Common myeloid progenitor, CD34-positive (primary cell): Measurements from ENCODE around the gene MATR3.

Experiments used
- CTCF ChIA-PET: fragments of 350-600 bp; sonication (Branson Sonifier 250); formaldehyde crosslinking; loops from one replicate; lab custom pipeline; 2021; ENCODE audit warnings: antibody characterized with exemption; lab: Charles Lee
- POLR2A ChIA-PET: fragments of 350-600 bp; sonication (Branson Sonifier 250); formaldehyde crosslinking; loops from one replicate; lab custom pipeline; 2021; ENCODE audit warnings: antibody characterized with exemption; lab: Charles Lee
- DNase-seq, 3 donors: peaks; one replicate each; pipeline versions ENCODE4 v3.0.0 to v3.0.0-alpha.2; 2013
- H3K27ac ChIP-seq, 2 experiments: 1 replicate in 1 of 2; 2 replicates in 1 of 2; pipeline ENCODE4 v1.7.0; 2013; ENCODE audit warnings: inconsistent platforms in 2 of 2, low read length in 2 of 2, mild to moderate bottlenecking in 2 of 2, low read depth in 1 of 2, moderate library complexity in 1 of 2; ENCODE audit not compliant: severe bottlenecking in 2 of 2, insufficient read depth in 1 of 2, poor library complexity in 1 of 2
- H3K27me3 ChIP-seq, 5 experiments: replicated peaks in 2 of 5; 1 replicate in 3 of 5; 2 replicates in 2 of 5; pipeline versions ENCODE4 v1.6.1 to v1.7.0; 2013; ENCODE audit warnings: low read length in 4 of 5, mild to moderate bottlenecking in 2 of 5, moderate library complexity in 2 of 5, inconsistent platforms in 1 of 5; ENCODE audit not compliant: insufficient read depth in 5 of 5, control insufficient read depth in 4 of 5
- H3K36me3 ChIP-seq, 4 experiments: 1 replicate in 2 of 4; 2 replicates in 2 of 4; pipeline versions ENCODE4 v1.6.1 to v1.7.0; 2013; ENCODE audit warnings: low read length in 3 of 4, control low read depth in 1 of 4, mild to moderate bottlenecking in 1 of 4; ENCODE audit not compliant: control insufficient read depth in 4 of 4, insufficient read depth in 4 of 4
- H3K4me1 ChIP-seq, 4 experiments: 1 replicate in 3 of 4; 2 replicates in 1 of 4; pipeline versions ENCODE4 v1.6.1 to v1.7.1; 2013; ENCODE audit warnings: low read length in 3 of 4, mild to moderate bottlenecking in 3 of 4, control low read depth in 1 of 4, inconsistent platforms in 1 of 4, moderate library complexity in 1 of 4; ENCODE audit not compliant: control insufficient read depth in 4 of 4, insufficient read depth in 4 of 4; ENCODE audit errors: control extremely low read depth in 1 of 4
- H3K4me3 ChIP-seq, 7 experiments: 1 replicate in 4 of 7; 2 replicates in 3 of 7; pipeline versions ENCODE4 v1.5.1 to v1.7.0; 2013; ENCODE audit warnings: mild to moderate bottlenecking in 7 of 7, low read length in 6 of 7, moderate library complexity in 6 of 7, inconsistent platforms in 2 of 7, low read depth in 2 of 7, control low read depth in 1 of 7; ENCODE audit not compliant: insufficient read depth in 4 of 7, control insufficient read depth in 1 of 7; ENCODE audit errors: extremely low read depth in 1 of 7
- H3K9me3 ChIP-seq, 5 experiments: 1 replicate in 4 of 5; 2 replicates in 1 of 5; pipeline versions ENCODE4 v1.6.1 to v1.7.1; 2013; ENCODE audit warnings: low read length in 4 of 5, mild to moderate bottlenecking in 2 of 5, inconsistent platforms in 1 of 5, low read depth in 1 of 5, moderate library complexity in 1 of 5; ENCODE audit not compliant: control insufficient read depth in 4 of 5, insufficient read depth in 2 of 5; ENCODE audit errors: control extremely low read depth in 1 of 5
- WGBS: methylation state at CpG from one replicate; pipeline ENCODE4 v1.1.5; 2013; ENCODE audit not compliant: insufficient coverage; 5-methylcytosine and 5-hydroxymethylcytosine counted together

The MATR3 gene

GRCh38 chr5:139271201-139272027 lies 22.1 kb upstream of the MATR3 start:
- Histone ChIP-seq H3K27me3 (no peaks in the 10 kb centered on the region), H3K27ac (peak overlapping the region in 1 of 2 experiments; percentile 11), H3K36me3 (peaks cover 0 to 12% (median 5%) of the 10 kb centered on the region in 4 experiments), H3K4me1 (peaks cover 20 to 81% (median 67%) of the 10 kb centered on the region in 4 experiments), H3K9me3 (no peaks in the 10 kb centered on the region), H3K4me3 (peak overlapping the region in 1 of 7 experiments; percentile 31)
- peak in 2 of 3 donors; percentile 78 to 87 for DNase-seq
- 7% methylated on average over 3 of the region's 4 CpGs for WGBS
- ChIA-PET CTCF (interaction anchor here (0.5 to 3.3 kb wide), 7 partner anchors 9 to 1041 kb away, joined by 3 to 12 read pairs (median 3); partner anchors contain the start of gene MATR3), POLR2A (interaction anchor here (0.6 to 1.2 kb wide), 4 partner anchors 24 to 132 kb away, joined by 3 to 7 read pairs (median 3); partner anchors contain the start of gene SIL1)

GRCh38 chr5:139272471-139273321 lies 20.8 kb upstream of the MATR3 start:
- no peaks in the 10 kb centered on the region for H3K27me3 ChIP-seq
- peaks cover 19 to 84% (median 74%) of the 10 kb centered on the region in 4 experiments for H3K4me1 ChIP-seq
- H3K36me3 ChIP-seq = peaks cover 0 to 25% (median 7%) of the 10 kb centered on the region in 4 experiments
- 32% methylated on average over 4 of the region's 6 CpGs for WGBS
- ChIA-PET CTCF (interaction anchor here (0.7 to 3.3 kb wide), 10 partner anchors 9 to 630 kb away, joined by 3 to 12 read pairs (median 4); partner anchors contain the start of gene MATR3), POLR2A (interaction anchor here (0.6 to 1.2 kb wide), 6 partner anchors 10 to 447 kb away, joined by 3 to 7 read pairs (median 3); partner anchors contain the start of genes MATR3 and SIL1)
- DNase-seq = peak; percentile 67 to 86 (median 80)
- peak overlapping the region; percentile 53 to 80 for H3K27ac ChIP-seq
- H3K9me3 ChIP-seq = no peaks in the 10 kb centered on the region
- H3K4me3 ChIP-seq = peak overlapping the region in 5 of 7 experiments; percentile 68 to 97 (median 71)

- peak overlapping the region in 1 of 2 experiments; percentile 80 for H3K27ac ChIP-seq
- DNase-seq = no peak
- H3K4me3 ChIP-seq = peak overlapping the region in 6 of 7 experiments; percentile 60 to 97 (median 70)
- H3K9me3 ChIP-seq = no peaks in the 10 kb centered on the region
- H3K4me1 ChIP-seq = peaks cover 19 to 78% (median 71%) of the 10 kb centered on the region in 4 experiments
- H3K36me3 ChIP-seq = peaks cover 0 to 30% (median 11%) of the 10 kb centered on the region in 4 experiments
- no peaks in the 10 kb centered on the region for H3K27me3 ChIP-seq
- POLR2A ChIA-PET = no interaction called here
- CTCF ChIA-PET = interaction anchor here (0.7 to 3.3 kb wide), 6 partner anchors 11 to 631 kb away, joined by 3 to 12 read pairs (median 4); no protein-coding TSS in a partner anchor
- 3% methylated on average over 3 of the region's 3 CpGs for WGBS
These were observed 20.3 kb upstream of the MATR3 start for GRCh38 chr5:139273322-139273571.

- ChIA-PET POLR2A (interaction anchor here (0.5 to 0.7 kb wide), 2 partner anchors 484 to 730 kb away, joined by 3 read pairs; partner anchors contain the start of gene ETF1), CTCF (interaction anchor here (0.7 to 3.3 kb wide), 4 partner anchors 12 to 631 kb away, joined by 4 to 12 read pairs (median 4); no protein-coding TSS in a partner anchor)
- Histone ChIP-seq H3K36me3 (peaks cover 2 to 35% (median 16%) of the 10 kb centered on the region in 4 experiments), H3K4me3 (peak overlapping the region; percentile 40 to 97 (median 69)), H3K9me3 (no peaks in the 10 kb centered on the region), H3K4me1 (peaks cover 17 to 73% (median 66%) of the 10 kb centered on the region in 4 experiments), H3K27ac (peak overlapping the region; percentile 27 to 80), H3K27me3 (no peaks in the 10 kb centered on the region)
- DNase-seq = peak; percentile 86 to 92 (median 90)
- under 1% methylated on average over 41 of the region's 47 CpGs for WGBS
These were observed 19.8 kb upstream of the MATR3 start for GRCh38 chr5:139273572-139274289.

- H3K4me3 ChIP-seq = peak overlapping the region in 4 of 7 experiments; percentile 43 to 97 (median 58)
- 83% methylated on average over 1 of the region's 4 CpGs for WGBS
These were observed 18.0 kb upstream of the MATR3 start for GRCh38 chr5:139275536-139275935.

GRCh38 chr5:139275956-139276355 lies 17.6 kb upstream of the MATR3 start:
- no peaks in the 10 kb centered on the region for H3K27me3 ChIP-seq
- peaks cover 5 to 55% (median 33%) of the 10 kb centered on the region in 4 experiments for H3K36me3 ChIP-seq
- H3K4me1 ChIP-seq = peaks cover 14 to 65% (median 58%) of the 10 kb centered on the region in 4 experiments
- peak overlapping the region in 3 of 7 experiments; percentile 32 to 97 (median 71) for H3K4me3 ChIP-seq
- 58% methylated on average over 2 of the region's 3 CpGs for WGBS
- no peaks in the 10 kb centered on the region for H3K9me3 ChIP-seq
- CTCF ChIA-PET = interaction anchor here (0.8 to 2.1 kb wide), 11 partner anchors 8 to 127 kb away, joined by 3 to 21 read pairs (median 4); partner anchors contain the start of gene SPATA24
- POLR2A ChIA-PET = interaction anchor here (1.1 to 1.2 kb wide), 2 partner anchors 17 to 131 kb away, joined by 3 to 4 read pairs; partner anchors contain the start of gene MATR3
- no peak overlapping the region for H3K27ac ChIP-seq
- no peak for DNase-seq

More at GRCh38 chr5:139275536-139275935, 18.0 kb upstream of the MATR3 start:
- Histone ChIP-seq H3K36me3 (peaks cover 5 to 51% (median 30%) of the 10 kb centered on the region in 4 experiments), H3K27ac (peak overlapping the region in 1 of 2 experiments; percentile 39), H3K9me3 (no peaks in the 10 kb centered on the region), H3K4me1 (peaks cover 14 to 69% (median 61%) of the 10 kb centered on the region in 4 experiments), H3K27me3 (no peaks in the 10 kb centered on the region)
- CTCF ChIA-PET = interaction anchor here (0.8 to 2.1 kb wide), 10 partner anchors 10 to 128 kb away, joined by 3 to 21 read pairs (median 4); partner anchors contain the start of gene SPATA24
- no peak for DNase-seq
- POLR2A ChIA-PET = interaction anchor here (1.1 to 1.2 kb wide), 2 partner anchors 18 to 130 kb away, joined by 3 to 4 read pairs; partner anchors contain the start of gene MATR3
